IMR-90 (cell line): Measurements from ENCODE around the gene C11orf98. TPM values are rescaled to one million over a fixed set of nuclear protein-coding genes. Genes with fewer than 3 reads are reported as not detected.

ENCODE experiments used
- ATAC-seq: fragments of 200-7000 bp; cut with Tn5 transposase; 2 replicates; pipeline ENCODE4 v1.9.1; 2020; ENCODE audit warnings: low read depth, mild to moderate bottlenecking, moderate library complexity
- BruUV-seq: library from RNA; stranded (reverse); fragments of 400-500 nt; replicated peaks from 2 replicates; lab custom pipeline; 2021; lab: Mats Ljungman, UMichigan
- CTCF ChIA-PET: fragments of 300-600 bp; formaldehyde crosslinking; extraction: SDS; loops from one replicate; lab custom pipeline; 2021; ENCODE audit warnings: antibody characterized with exemption; lab: Yijun Ruan, JAX
- POLR2A ChIA-PET: fragments of 300-600 bp; sonication (Branson Sonifier 250); formaldehyde crosslinking; loops from one replicate; lab custom pipeline; 2022; ENCODE audit warnings: antibody characterized with exemption; ENCODE audit not compliant: unreplicated experiment; lab: Charles Lee
- DNase-seq: peaks from one replicate; pipeline ENCODE4 v3.0.0; 2013
- H2AFZ ChIP-seq: replicated peaks from 2 replicates; pipeline ENCODE3; 2013; ENCODE audit warnings: low read length, mild to moderate bottlenecking; ENCODE audit not compliant: poor library complexity
- H2AK5ac ChIP-seq: 2 replicates; pipeline ENCODE4 v1.6.1; 2013; ENCODE audit warnings: low read depth, low read length, inconsistent platforms
- H2AK9ac ChIP-seq: replicated peaks from 2 replicates; pipeline ENCODE3; 2013; ENCODE audit warnings: mild to moderate bottlenecking, low read depth, low read length, moderate library complexity; ENCODE audit not compliant: poor library complexity
- H2BK120ac ChIP-seq: 2 replicates; pipeline ENCODE4 v1.6.1; 2013; ENCODE audit warnings: low read depth, low read length, inconsistent platforms
- H2BK15ac ChIP-seq: 3 replicates; pipeline ENCODE4 v1.6.1; 2013; ENCODE audit warnings: low read depth, low read length, inconsistent platforms
- H2BK20ac ChIP-seq: 2 replicates; pipeline ENCODE4 v1.6.1; 2013; ENCODE audit warnings: low read depth, mild to moderate bottlenecking, inconsistent platforms, low read length, moderate library complexity
- H2BK5ac ChIP-seq: 2 replicates; pipeline ENCODE4 v1.6.1; 2013; ENCODE audit warnings: mild to moderate bottlenecking, low read depth, low read length, inconsistent platforms; ENCODE audit not compliant: poor library complexity, severe bottlenecking
- H3K14ac ChIP-seq: replicated peaks from 2 replicates; pipeline ENCODE4 v1.6.1; 2013; ENCODE audit warnings: low read depth, low read length, inconsistent platforms
- H3K18ac ChIP-seq: 2 replicates; pipeline ENCODE4 v1.6.1; 2013; ENCODE audit warnings: low read depth, low read length, control low read depth
- H3K23ac ChIP-seq: 2 replicates; pipeline ENCODE4 v1.6.1; 2013; ENCODE audit warnings: low read depth, low read length, inconsistent platforms
- H3K27ac ChIP-seq: 2 replicates; pipeline ENCODE4 v1.5.1; 2013; ENCODE audit warnings: mild to moderate bottlenecking, control low read depth, low read length; ENCODE audit not compliant: insufficient read depth
- H3K27me3 ChIP-seq: 2 replicates; pipeline ENCODE4 v1.6.1; 2013; ENCODE audit warnings: low read length; ENCODE audit not compliant: control insufficient read depth, insufficient read depth
- H3K36me3 ChIP-seq: 2 replicates; pipeline ENCODE4 v1.6.1; 2013; ENCODE audit warnings: low read length, mixed read lengths; ENCODE audit not compliant: control insufficient read depth, insufficient read depth
- H3K4ac ChIP-seq: 2 replicates; pipeline ENCODE4 v1.6.1; 2013; ENCODE audit warnings: low read depth, low read length, inconsistent platforms
- H3K4me1 ChIP-seq: 2 replicates; pipeline ENCODE4 v1.6.1; 2013; ENCODE audit warnings: low read length, mixed read lengths; ENCODE audit not compliant: control insufficient read depth, insufficient read depth
- H3K4me2 ChIP-seq: 2 replicates; pipeline ENCODE4 v1.6.1; 2013; ENCODE audit warnings: low read depth, mild to moderate bottlenecking, control low read depth, low read length, moderate library complexity
- H3K4me3 ChIP-seq: 2 replicates; pipeline ENCODE4 v1.5.1; 2013; ENCODE audit warnings: low read depth, mild to moderate bottlenecking, control low read depth, low read length, moderate library complexity; ENCODE audit not compliant: insufficient read depth
- H3K56ac ChIP-seq: 2 replicates; pipeline ENCODE4 v1.6.1; 2013; ENCODE audit warnings: low read length, inconsistent platforms; ENCODE audit not compliant: insufficient read depth; ENCODE audit errors: extremely low read depth
- H3K79me1 ChIP-seq, 2 experiments: 2 replicates each; pipeline ENCODE4 v1.6.1; 2013; ENCODE audit warnings: low read length in 2 of 2, inconsistent platforms in 1 of 2, low read depth in 1 of 2
- H3K9ac ChIP-seq: 2 replicates; pipeline ENCODE4 v1.6.1; 2013; ENCODE audit warnings: low read depth, low read length, control low read depth
- H3K9me1 ChIP-seq: 2 replicates; pipeline ENCODE4 v1.6.1; 2013; ENCODE audit warnings: low read length, inconsistent platforms; ENCODE audit not compliant: insufficient read depth
- H3K9me3 ChIP-seq: 2 replicates; pipeline ENCODE4 v1.6.1; 2013; ENCODE audit warnings: low read length; ENCODE audit not compliant: control insufficient read depth, insufficient read depth
- H4K20me1 ChIP-seq: 2 replicates; pipeline ENCODE4 v1.6.1; 2013; ENCODE audit warnings: low read length, inconsistent platforms; ENCODE audit not compliant: insufficient read depth
- H4K5ac ChIP-seq: 2 replicates; pipeline ENCODE4 v1.6.1; 2013; ENCODE audit warnings: mild to moderate bottlenecking, low read depth, low read length, control low read depth
- H4K8ac ChIP-seq, 2 experiments: 2 replicates each; pipeline ENCODE4 v1.6.1; 2013; ENCODE audit warnings: low read depth in 2 of 2, low read length in 2 of 2, control low read depth in 1 of 2, inconsistent platforms in 1 of 2
- H4K91ac ChIP-seq: 2 replicates; pipeline ENCODE4 v1.6.1; 2013; ENCODE audit warnings: low read depth, low read length, inconsistent platforms; ENCODE audit not compliant: insufficient read depth
- CEBPB ChIP-seq: IDR thresholded peaks from 2 replicates; pipeline ENCODE4 v1.6.1; 2012; ENCODE audit warnings: low read depth, low read length, improper control_type of control experiment
- FOS ChIP-seq: fragments of 150-350 bp; IDR thresholded peaks from 2 replicates; pipeline ENCODE4 v1.6.1; 2016; ENCODE audit warnings: low read depth, low read length
- MAZ ChIP-seq: IDR thresholded peaks from 2 replicates; pipeline ENCODE4 v1.6.1; 2012; ENCODE audit warnings: low read depth, mild to moderate bottlenecking, low read length, improper control_type of control experiment, moderate library complexity, borderline replicate concordance
- POLR2A ChIP-seq: IDR thresholded peaks from 2 replicates; pipeline ENCODE4 v1.6.1; 2012; ENCODE audit warnings: mild to moderate bottlenecking, low read depth, low read length
- RFX5 ChIP-seq: IDR thresholded peaks from 2 replicates; pipeline ENCODE4 v1.8.0; 2012; ENCODE audit warnings: low read depth, mild to moderate bottlenecking, low read length, moderate library complexity
- WGBS, 2 experiments: methylation state at CpG; one replicate each; pipeline versions ENCODE4 v1.1.5 to v1.1.7; 2013; ENCODE audit warnings: missing lambda C conversion rate in 2 of 2; ENCODE audit not compliant: insufficient read length in 1 of 2; ENCODE audit errors: extremely low coverage in 2 of 2; 5-methylcytosine and 5-hydroxymethylcytosine counted together
- dilution Hi-C: fragments of 300-500 bp; cut with HindIII; formaldehyde crosslinking; loops from one replicate; pipeline ENCODE4 v1.14.3; 2018; ENCODE audit warnings: low sequenced_read_pairs; ENCODE audit not compliant: unreplicated experiment
- in situ Hi-C: fragments of 300-500 bp; cut with MboI; formaldehyde crosslinking; loops from 3 replicates; pipeline ENCODE4 v1.14.3; 2019; ENCODE audit warnings: low sequenced_read_pairs, inconsistent platforms, mixed read lengths
- intact Hi-C: fragments of 100-400 bp; cut with micrococcal nuclease; formaldehyde crosslinking; loops from 2 replicates; pipeline ENCODE4 v1.10.0; 2022
- polyA plus RNA-seq, 3 experiments: library from polyadenylated mRNA; depleted of rRNA; stranded (reverse); fragments of >200 nt; gene quantifications; 2 replicates each; pipeline ENCODE4 v1.2.3, GENCODE V29; 2012; ENCODE audit warnings: low replicate concordance in 1 of 3
- total RNA-seq: library from RNA; depleted of rRNA; stranded (reverse); fragments of >200 nt; gene quantifications from 2 replicates; pipeline ENCODE4 v1.2.3, GENCODE V29; 2012

Gene C11orf98
- total and polyA plus RNA-seq, 2 of the 4 experiments (the other 2 are of a cell fraction), result 41.2 to 62.3 TPM

GRCh38 chr11:62666259-62666926, 1.4 kb upstream of the C11orf98 start:
- H3K4ac ChIP-seq, result peak overlapping the region; percentile 91
- H3K56ac ChIP-seq, result peak overlapping the region; percentile 67
- H3K4me1 ChIP-seq, result peaks cover 8% of the 10 kb centered on the region
- H4K20me1 ChIP-seq, result peaks cover 18% of the 10 kb centered on the region
- H4K91ac ChIP-seq, result no peak overlapping the region
- peak overlapping the region; percentile 6; the same call in 1 of the 2 replicates for H4K5ac ChIP-seq
- H3K9me3 ChIP-seq, result no peaks in the 10 kb centered on the region
- H2BK120ac ChIP-seq, result no peak overlapping the region
- dilution Hi-C loops (no loop called here), intact Hi-C loops (no loop called here), in situ Hi-C loops (no loop called here)
- peaks cover 9% of the 10 kb centered on the region for H3K9me1 ChIP-seq
- peak overlapping the region; percentile 88 for H3K4me2 ChIP-seq
- H2AK5ac ChIP-seq, result peak overlapping the region; percentile 93
- H3K79me1 ChIP-seq, result peaks cover 37 to 66% of the 10 kb centered on the region in 2 experiments
- ChIA-PET CTCF (interaction anchor here (0.8 kb wide), 1 partner anchor 272 kb away, joined by 3 read pairs; no protein-coding TSS in a partner anchor), POLR2A (interaction anchor here (1.6 kb wide), 1 partner anchor 13 kb away, joined by 9 read pairs; the partner anchor contains the start of gene INTS5)
- H3K23ac ChIP-seq, result peak overlapping the region; percentile 89
- peak overlapping the region; percentile 79 for H3K9ac ChIP-seq
- WGBS, 2 experiments, result 36% methylated on average over 8 of the region's 16 CpGs; no CpG with 5 or more reads in 1 of the 2 experiments
- BruUV-seq, result no TSS peak
- H2AK9ac ChIP-seq, result peak overlapping the region; percentile 99
- no peaks in the 10 kb centered on the region for H3K27me3 ChIP-seq
- H3K27ac ChIP-seq, result peak overlapping the region; percentile 68
- DNase-seq, result no peak
- H3K18ac ChIP-seq, result no peak overlapping the region
- peaks cover 15% of the 10 kb centered on the region for H3K36me3 ChIP-seq
- peak overlapping the region; percentile 66 to 69; a peak in 3 of 4 replicates for H4K8ac ChIP-seq
- H2BK5ac ChIP-seq, result peak overlapping the region; percentile 41
- TF ChIP-seq MAZ, result no peak
- no peak for TF ChIP-seq CEBPB
- TF ChIP-seq RFX5, result no peak
- TF ChIP-seq FOS, result no peak
- peak; percentile 3; the same call in 1 of the 2 replicates for TF ChIP-seq POLR2A
- ATAC-seq, result no peak
- H3K4me3 ChIP-seq, result peak overlapping the region; percentile 73
- H3K14ac ChIP-seq, result peak overlapping the region; percentile 95
- H2BK20ac ChIP-seq, result no peak overlapping the region
- no peak overlapping the region for H2BK15ac ChIP-seq
- peak overlapping the region; percentile 27 for H2AFZ ChIP-seq
